BLaER1 treated with 17β-estradiol and CSF1 and Interleukin-3, amounts not matched to agents 10 nM and 100 nM (cell line): ENCODE data around the gene MEX3A.

ENCODE experiments used
- H3K27ac ChIP-seq, 11 experiments: shearing (Covaris generic); formaldehyde crosslinking; 2 replicates each; pipeline ENCODE4 v1.8.1; 2022
- H3K27me3 ChIP-seq, 11 experiments: shearing (Covaris generic); formaldehyde crosslinking; 2 replicates each; pipeline ENCODE4 v1.8.1; 2022
- H3K36me3 ChIP-seq, 11 experiments: shearing (Covaris generic); formaldehyde crosslinking; 2 replicates each; pipeline ENCODE4 v1.8.1; 2022
- H3K4me1 ChIP-seq, 10 experiments: shearing (Covaris generic); formaldehyde crosslinking; 2 replicates each; pipeline ENCODE4 v1.8.1; 2022
- H3K4me2 ChIP-seq, 11 experiments: shearing (Covaris generic); formaldehyde crosslinking; 2 replicates each; pipeline ENCODE4 v1.8.1; 2022
- H3K4me3 ChIP-seq, 10 experiments: shearing (Covaris generic); formaldehyde crosslinking; 2 replicates each; pipeline ENCODE4 v1.8.1; 2022
- H3K9ac ChIP-seq, 11 experiments: shearing (Covaris generic); formaldehyde crosslinking; 2 replicates each; pipeline ENCODE4 v1.8.1; 2022
- H3K9me3 ChIP-seq, 11 experiments: shearing (Covaris generic); formaldehyde crosslinking; replicated peaks in 1 of 11; 2 replicates each; pipeline ENCODE4 v1.8.1; 2022
- H4K20me1 ChIP-seq, 11 experiments: shearing (Covaris generic); formaldehyde crosslinking; 2 replicates each; pipeline ENCODE4 v1.8.1; 2022
- Cebpa-rat ChIP-seq, 11 experiments: shearing (Covaris generic); IDR thresholded peaks; 2 replicates each; pipeline ENCODE4 v1.8.1; 2022

The MEX3A gene

DNA sequence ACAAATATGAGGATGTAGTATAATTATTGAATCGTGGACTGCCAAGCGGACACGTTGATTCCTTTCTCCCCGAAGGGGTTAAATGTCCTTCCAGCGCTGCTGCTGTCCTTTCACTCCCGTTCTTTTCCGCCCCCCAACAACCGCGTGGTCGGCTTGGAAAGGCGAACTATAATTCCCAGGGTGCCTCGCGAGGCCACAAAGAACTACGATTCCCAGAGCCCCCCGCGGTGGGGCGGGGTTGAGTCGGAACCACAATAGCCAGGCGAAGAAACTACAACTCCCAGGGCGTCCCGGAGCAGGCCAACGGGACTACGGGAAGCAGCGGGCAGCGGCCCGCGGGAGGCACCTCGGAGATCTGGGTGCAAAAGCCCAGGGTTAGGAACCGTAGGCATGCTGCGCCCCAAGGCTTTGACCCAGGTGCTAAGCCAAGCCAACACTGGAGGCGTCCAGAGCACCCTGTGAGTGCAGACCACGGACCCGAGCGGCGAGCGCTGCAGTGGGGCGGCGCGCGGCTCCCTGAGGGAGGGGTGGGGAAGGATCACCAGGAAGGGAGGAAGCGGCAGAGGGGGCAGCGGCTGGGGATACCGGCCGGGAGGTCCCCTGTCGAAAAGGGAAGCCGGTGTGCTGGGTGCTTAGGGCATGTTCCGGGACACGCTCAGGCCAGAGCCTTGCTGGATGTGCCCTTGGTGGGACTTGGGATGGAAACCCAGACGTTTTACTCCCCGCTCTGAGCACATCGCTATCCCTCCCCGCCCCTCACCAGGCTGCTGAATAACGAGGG, 27.6 kb downstream of the MEX3A start, which contains the start of gene LAMTOR2:
Gene LAMTOR2 (plus strand): TSS at position 283 of the 781 bp plus-strand sequence. CDS start 108 bp downstream, at position 391.
- H3K4me2 ChIP-seq: peak within 1 kb of the TSS; percentile 91 to 100 (median 96)
- H3K4me1 ChIP-seq: peaks cover 26 to 50% (median 40%) of the 10 kb centered on the region in 10 experiments
- TF ChIP-seq Cebpa-rat (IDR thresholded peaks at IDR 0.05): no peak
- H3K4me3 ChIP-seq: peak within 1 kb of the TSS; percentile 72 to 95 (median 89)
- peak within 1 kb of the TSS; percentile 86 to 99 (median 97) for H3K9ac ChIP-seq
- H3K9me3 ChIP-seq: no peaks in the 10 kb centered on the region
- peaks cover 24 to 53% (median 37%) of the 10 kb centered on the region in 11 experiments for H3K36me3 ChIP-seq
- H4K20me1 ChIP-seq: peaks cover 0 to 39% (median 19%) of the 10 kb centered on the region in 11 experiments; a peak in 18 of 22 replicates
- peak within 1 kb of the TSS; percentile 82 to 100 (median 99) for H3K27ac ChIP-seq
- no peaks in the 10 kb centered on the region for H3K27me3 ChIP-seq

DNA sequence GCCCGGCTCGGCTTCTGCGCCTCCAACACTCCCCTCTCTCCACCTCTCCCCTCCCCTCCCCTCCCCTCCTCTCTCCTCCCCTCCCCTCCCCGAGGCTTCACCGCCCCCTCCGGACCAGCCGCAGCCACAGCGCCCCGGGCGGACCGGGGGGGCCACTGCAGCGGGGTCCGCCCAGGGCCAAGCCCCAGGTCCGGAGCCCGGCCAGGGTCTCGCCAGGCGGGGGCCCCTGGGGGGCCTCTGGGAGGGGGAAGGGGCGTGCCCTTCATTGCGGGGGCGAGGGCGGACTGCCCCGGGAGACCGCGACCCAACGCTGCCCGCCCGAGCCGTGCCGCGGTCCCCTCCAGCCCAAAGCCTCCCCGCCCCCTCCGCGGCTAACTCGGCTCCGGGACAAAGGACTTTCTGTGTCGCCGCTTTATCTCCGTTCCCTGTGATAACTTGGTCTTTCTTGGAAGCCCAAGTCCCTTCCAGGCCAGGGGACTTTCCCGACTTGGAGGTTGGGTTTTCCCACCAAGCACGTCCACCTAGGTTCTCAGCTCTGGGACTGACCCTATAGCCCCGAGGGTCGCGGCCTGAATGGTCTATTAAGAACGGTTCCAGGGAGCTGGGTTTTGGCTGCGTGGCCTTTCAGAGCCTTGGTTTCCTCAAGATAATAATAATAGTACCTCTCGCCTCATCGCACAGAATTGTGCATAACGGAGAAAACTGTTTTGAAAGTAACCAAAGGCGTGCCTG, 28.3 kb downstream of the MEX3A start, which contains the start of gene UBQLN4:
Gene UBQLN4 (minus strand): TSS at position 31 of the 732 bp plus-strand sequence. CDS start 97 bp downstream, outside the sequence.
- Histone ChIP-seq H3K4me1 (peaks cover 26 to 58% (median 41%) of the 10 kb centered on the region in 10 experiments), H3K27ac (peak within 1 kb of the TSS; percentile 82 to 100 (median 99)), H3K27me3 (no peaks in the 10 kb centered on the region)

DNA sequence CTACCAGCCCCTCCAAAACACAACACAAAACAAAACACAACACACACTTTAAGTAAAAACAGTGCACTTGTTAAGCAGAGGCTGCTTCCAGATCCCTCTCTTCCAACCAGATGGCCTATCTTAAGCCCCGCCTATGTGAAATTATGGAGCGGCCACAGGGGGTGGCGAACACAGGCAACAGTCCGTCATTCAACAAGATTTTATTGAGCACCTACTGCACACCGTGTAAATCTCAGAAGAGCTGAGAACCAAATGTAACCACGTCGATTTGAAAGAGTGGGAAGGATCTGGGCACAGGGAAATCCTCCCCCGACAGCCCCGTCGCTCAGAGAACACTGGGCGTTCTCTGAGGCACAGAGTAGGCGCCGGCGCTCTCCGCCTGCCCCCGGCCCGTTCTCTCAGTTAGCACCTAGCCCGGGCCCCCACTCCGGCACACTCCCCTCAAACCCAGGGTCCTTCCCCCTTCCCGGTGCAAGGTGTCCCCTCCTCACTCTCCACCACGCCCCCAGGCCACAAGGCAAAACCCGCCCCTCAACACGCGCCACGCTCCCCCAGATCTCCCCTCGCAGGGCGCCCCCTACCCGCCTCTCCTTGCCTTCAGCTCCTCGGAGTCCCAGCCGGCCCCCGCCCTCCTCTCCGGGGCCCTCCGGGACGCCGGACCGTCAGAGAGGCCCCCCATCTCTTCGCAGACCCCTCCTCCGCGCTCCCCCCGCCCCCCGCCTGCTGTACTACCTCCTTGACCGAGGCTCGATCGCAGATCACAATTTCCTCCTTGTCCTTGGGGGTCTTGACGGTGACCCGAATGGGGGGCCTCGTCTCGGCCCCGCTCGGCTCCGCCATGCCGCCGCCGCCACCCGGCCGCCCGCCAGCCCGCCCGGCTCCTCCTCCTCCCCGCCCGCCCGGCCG, 29.1 kb downstream of the MEX3A start:
- no peak for TF ChIP-seq Cebpa-rat (IDR thresholded peaks at IDR 0.05)
- Histone ChIP-seq H3K4me2 (peak overlapping the region; percentile 52 to 88 (median 73)), H3K4me1 (peaks cover 26 to 65% (median 47%) of the 10 kb centered on the region in 10 experiments), H3K36me3 (peaks cover 26 to 58% (median 41%) of the 10 kb centered on the region in 11 experiments), H3K27ac (peak overlapping the region in 10 of 11 experiments; percentile 64 to 99 (median 95); a peak in 20 of 22 replicates), H4K20me1 (peaks cover 0 to 50% (median 19%) of the 10 kb centered on the region in 11 experiments; a peak in 18 of 22 replicates), H3K27me3 (no peaks in the 10 kb centered on the region), H3K4me3 (peak overlapping the region; percentile 72 to 95 (median 89)), H3K9ac (peak overlapping the region; percentile 83 to 99 (median 97)), H3K9me3 (no peaks in the 10 kb centered on the region)

More for the DNA sequence above, 28.3 kb downstream of the MEX3A start, which contains the start of gene UBQLN4:
- H3K9ac ChIP-seq: peak within 1 kb of the TSS; percentile 86 to 99 (median 97)
- H3K4me2 ChIP-seq: peak within 1 kb of the TSS; percentile 91 to 99 (median 96)
- TF ChIP-seq Cebpa-rat (IDR thresholded peaks at IDR 0.05): no peak
- H3K4me3 ChIP-seq: peak within 1 kb of the TSS; percentile 72 to 95 (median 89)
- H3K9me3 ChIP-seq: no peaks in the 10 kb centered on the region
- H3K36me3 ChIP-seq: peaks cover 30 to 58% (median 39%) of the 10 kb centered on the region in 11 experiments
- peaks cover 0 to 47% (median 19%) of the 10 kb centered on the region in 11 experiments; a peak in 18 of 22 replicates for H4K20me1 ChIP-seq

DNA sequence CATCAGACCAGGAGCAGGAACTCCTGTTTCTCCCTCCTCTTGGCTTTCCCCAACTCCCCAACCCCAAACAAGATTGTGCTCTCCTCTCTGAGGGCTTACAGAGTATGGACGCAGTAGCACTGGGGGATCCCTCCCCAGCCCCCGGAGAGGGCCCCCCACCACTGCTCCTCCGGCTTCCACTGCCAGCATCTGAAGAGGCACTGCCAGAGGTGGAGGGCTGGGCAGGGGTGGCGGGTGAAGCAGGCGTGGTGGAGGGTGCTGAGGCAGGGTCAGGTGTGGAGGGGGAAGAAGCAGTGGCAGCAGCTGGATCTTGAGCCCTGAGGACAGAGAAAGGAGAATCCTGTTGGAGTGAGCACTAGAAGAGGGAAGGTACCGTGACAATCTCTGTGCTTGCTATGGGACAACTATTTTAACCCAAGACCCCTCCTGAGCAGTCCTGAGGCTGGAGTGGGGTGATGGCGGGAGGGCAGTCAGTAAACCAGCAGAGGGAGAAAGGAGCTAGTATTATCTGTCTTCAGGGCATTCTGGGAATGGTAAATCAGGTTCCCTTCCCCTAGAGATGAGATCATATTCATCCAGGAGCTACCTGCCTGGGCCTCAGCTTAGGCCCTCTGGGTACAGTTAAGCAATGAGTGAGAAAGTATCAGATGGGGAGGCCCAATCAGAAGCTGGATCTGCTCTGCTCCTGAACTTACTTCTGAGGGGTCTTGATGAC, 31.1 kb downstream of the MEX3A start:
- Histone ChIP-seq H4K20me1 (peaks cover 0 to 50% (median 19%) of the 10 kb centered on the region in 11 experiments; a peak in 18 of 22 replicates), H3K4me1 (peaks cover 26 to 52% (median 34%) of the 10 kb centered on the region in 10 experiments), H3K9me3 (no peaks in the 10 kb centered on the region), H3K27ac (no peak overlapping the region), H3K9ac (peak overlapping the region in 2 of 11 experiments; percentile 22 to 30; a peak in 3 of 22 replicates), H3K27me3 (no peaks in the 10 kb centered on the region), H3K4me3 (no peak overlapping the region), H3K36me3 (peaks cover 29 to 62% (median 50%) of the 10 kb centered on the region in 11 experiments), H3K4me2 (peak overlapping the region in 6 of 11 experiments; percentile 68 to 88 (median 80); a peak in 3 of 22 replicates)
- no peak for TF ChIP-seq Cebpa-rat (IDR thresholded peaks at IDR 0.05)

DNA sequence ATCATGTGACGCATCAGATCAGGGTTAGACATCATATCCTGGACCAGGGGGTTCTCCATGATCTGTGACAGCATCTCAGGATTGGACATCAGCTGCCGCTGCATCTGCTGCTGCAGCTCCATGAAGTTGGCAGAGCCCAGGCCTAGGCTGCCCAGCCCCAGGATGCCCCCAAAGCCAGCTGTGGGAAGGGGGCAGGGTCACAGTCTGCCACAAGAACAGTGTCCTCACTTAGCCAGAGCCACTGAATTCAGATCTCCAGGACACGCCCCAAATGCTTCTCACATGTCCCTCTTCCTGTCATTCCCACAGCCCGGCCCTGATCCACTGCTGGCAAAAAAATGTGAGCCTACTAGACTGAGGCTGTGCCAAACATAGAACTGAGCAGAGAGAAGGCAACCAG, 31.9 kb downstream of the MEX3A start:
- no peak for TF ChIP-seq Cebpa-rat (IDR thresholded peaks at IDR 0.05)
- Histone ChIP-seq H3K4me3 (no peak overlapping the region), H3K9me3 (no peaks in the 10 kb centered on the region), H3K4me2 (peak overlapping the region in 2 of 11 experiments; percentile 8 to 11; a peak in 2 of 22 replicates), H3K27ac (no peak overlapping the region), H3K4me1 (peaks cover 19 to 44% (median 27%) of the 10 kb centered on the region in 10 experiments), H3K27me3 (no peaks in the 10 kb centered on the region), H3K9ac (no peak overlapping the region), H4K20me1 (peaks cover 0 to 50% (median 19%) of the 10 kb centered on the region in 11 experiments; a peak in 18 of 22 replicates), H3K36me3 (peaks cover 29 to 64% (median 51%) of the 10 kb centered on the region in 11 experiments)

DNA sequence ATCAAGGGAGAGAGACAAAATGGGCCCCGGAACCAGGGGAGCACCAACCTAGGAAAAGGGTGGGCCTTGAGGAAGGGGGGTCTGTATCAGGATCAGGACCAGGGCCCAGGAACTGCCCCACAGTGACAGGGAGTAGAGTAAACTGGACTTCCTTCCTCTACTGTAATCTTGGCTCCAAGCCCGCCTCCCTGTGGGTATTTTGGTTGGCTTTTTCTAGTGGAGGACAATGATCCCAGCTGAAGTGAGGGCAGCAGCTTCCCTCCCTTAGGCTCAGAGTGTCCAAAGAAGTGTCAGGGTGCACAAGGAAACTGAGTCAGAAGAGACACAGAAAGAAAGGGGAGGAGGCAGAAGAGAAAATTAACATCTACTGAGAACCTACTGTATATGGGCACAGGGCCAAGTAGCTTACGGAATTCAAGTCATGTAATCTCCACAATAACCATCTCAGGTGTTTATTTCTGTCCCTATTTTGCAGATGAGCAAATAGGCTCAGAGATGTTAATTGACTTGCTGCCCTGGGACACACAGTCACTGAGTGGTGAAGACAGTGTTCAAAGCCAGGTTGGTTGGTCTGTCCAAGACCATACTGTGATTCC, 33.5 kb downstream of the MEX3A start:
- H3K4me3 ChIP-seq: no peak overlapping the region
- no peaks in the 10 kb centered on the region for H3K9me3 ChIP-seq
- no peak overlapping the region; a peak in 1 of 22 replicates for H3K9ac ChIP-seq
- H3K4me1 ChIP-seq: peaks cover 16 to 42% (median 26%) of the 10 kb centered on the region in 10 experiments; a peak in 19 of 20 replicates
- H3K36me3 ChIP-seq: peaks cover 41 to 80% (median 65%) of the 10 kb centered on the region in 11 experiments
- no peak overlapping the region for H3K27ac ChIP-seq
- no peak for TF ChIP-seq Cebpa-rat (IDR thresholded peaks at IDR 0.05)
- H4K20me1 ChIP-seq: peaks cover 0 to 50% (median 19%) of the 10 kb centered on the region in 11 experiments; a peak in 18 of 22 replicates
- H3K27me3 ChIP-seq: no peaks in the 10 kb centered on the region
- peak overlapping the region in 5 of 11 experiments; percentile 4 to 33 (median 26); a peak in 7 of 22 replicates for H3K4me2 ChIP-seq

DNA sequence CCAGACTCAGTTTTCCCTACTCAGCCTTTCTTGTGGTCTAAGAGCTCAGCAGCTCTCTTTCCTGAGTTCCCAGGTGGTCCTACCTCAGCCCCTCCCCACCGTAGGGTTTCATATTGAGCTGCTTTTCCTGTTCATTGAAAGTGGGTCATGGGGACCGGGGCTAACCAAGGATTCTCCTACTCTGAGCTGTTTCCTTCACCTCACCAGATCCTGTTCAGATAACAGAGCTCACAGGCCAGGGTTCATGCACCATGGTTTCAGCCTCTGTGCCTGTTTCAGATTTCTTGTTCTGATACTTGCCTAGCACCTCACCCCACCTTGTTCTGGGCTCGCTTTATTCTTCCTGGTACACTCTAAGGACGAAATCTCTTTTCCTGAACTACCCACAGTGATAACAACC, 37.2 kb downstream of the MEX3A start:
- Histone ChIP-seq H3K36me3 (peaks cover 71 to 97% (median 88%) of the 10 kb centered on the region in 11 experiments), H3K4me1 (peaks cover under 1 to 18% (median 10%) of the 10 kb centered on the region in 10 experiments; a peak in 14 of 20 replicates), H3K27ac (no peak overlapping the region), H3K27me3 (no peaks in the 10 kb centered on the region), H3K9me3 (no peaks in the 10 kb centered on the region), H3K9ac (no peak overlapping the region), H3K4me3 (no peak overlapping the region), H3K4me2 (no peak overlapping the region), H4K20me1 (peaks cover 0 to 24% (median 0%) of the 10 kb centered on the region in 11 experiments; a peak in 7 of 22 replicates)
- TF ChIP-seq Cebpa-rat (IDR thresholded peaks at IDR 0.05): no peak
